Spinal cord (tissue), 10 donors: ENCODE results near the gene ALDH3A1. TPM values are rescaled to one million over a fixed set of nuclear protein-coding genes. Genes with fewer than 3 reads are reported as not detected.

Source experiments
- DNase-seq, 6 donors: peaks; one replicate each; pipeline versions ENCODE4 v3.0.0 to v3.0.0-alpha.2; 2013 to 2015; ENCODE audit warnings: low spot score in 6 of 6, low read depth in 4 of 6
- H3K27ac ChIP-seq: one replicate; pipeline ENCODE4 v1.5.1; 2013; ENCODE audit warnings: low read depth, low read length, control low read depth
- H3K27me3 ChIP-seq: one replicate; pipeline ENCODE4 v1.6.1; 2013; ENCODE audit warnings: low read length; ENCODE audit not compliant: control insufficient read depth, insufficient read depth
- H3K36me3 ChIP-seq: one replicate; pipeline ENCODE4 v1.6.1; 2013; ENCODE audit warnings: low read length; ENCODE audit not compliant: control insufficient read depth, insufficient read depth
- H3K4me1 ChIP-seq: one replicate; pipeline ENCODE4 v1.6.1; 2013; ENCODE audit warnings: low read length; ENCODE audit not compliant: control insufficient read depth, insufficient read depth
- H3K4me3 ChIP-seq: one replicate; pipeline ENCODE4 v1.5.1; 2013; ENCODE audit warnings: low read depth, low read length, control low read depth
- H3K9me3 ChIP-seq: one replicate; pipeline ENCODE4 v1.6.1; 2013; ENCODE audit warnings: low read length; ENCODE audit not compliant: control insufficient read depth, insufficient read depth
- WGBS: methylation state at CpG from one replicate; pipeline ENCODE4 v1.1.5; 2013; ENCODE audit warnings: missing lambda C conversion rate; ENCODE audit not compliant: insufficient coverage; 5-methylcytosine and 5-hydroxymethylcytosine counted together
- polyA plus RNA-seq, 2 donors: library from polyadenylated mRNA; unstranded; fragments of 120-200 nt; gene quantifications; one replicate each; pipeline ENCODE4 v1.2.1, GENCODE V29; 2013; ENCODE audit not compliant: insufficient read length in 2 of 2
- total RNA-seq, 2 donors: library from RNA; depleted of rRNA in 1 of 2; stranded (reverse); fragments of 120-200 nt in 1 of 2; fragments of >200 nt in 1 of 2; gene quantifications; one replicate each; pipeline versions ENCODE4 v1.2.3 to v1.2.4, GENCODE V29; 2013 to 2014
- donor health status: healthy.

The ALDH3A1 gene
- total and polyA plus RNA-seq, 4 donors = 0.20 to 0.51 (median 0.35) TPM

DNA sequence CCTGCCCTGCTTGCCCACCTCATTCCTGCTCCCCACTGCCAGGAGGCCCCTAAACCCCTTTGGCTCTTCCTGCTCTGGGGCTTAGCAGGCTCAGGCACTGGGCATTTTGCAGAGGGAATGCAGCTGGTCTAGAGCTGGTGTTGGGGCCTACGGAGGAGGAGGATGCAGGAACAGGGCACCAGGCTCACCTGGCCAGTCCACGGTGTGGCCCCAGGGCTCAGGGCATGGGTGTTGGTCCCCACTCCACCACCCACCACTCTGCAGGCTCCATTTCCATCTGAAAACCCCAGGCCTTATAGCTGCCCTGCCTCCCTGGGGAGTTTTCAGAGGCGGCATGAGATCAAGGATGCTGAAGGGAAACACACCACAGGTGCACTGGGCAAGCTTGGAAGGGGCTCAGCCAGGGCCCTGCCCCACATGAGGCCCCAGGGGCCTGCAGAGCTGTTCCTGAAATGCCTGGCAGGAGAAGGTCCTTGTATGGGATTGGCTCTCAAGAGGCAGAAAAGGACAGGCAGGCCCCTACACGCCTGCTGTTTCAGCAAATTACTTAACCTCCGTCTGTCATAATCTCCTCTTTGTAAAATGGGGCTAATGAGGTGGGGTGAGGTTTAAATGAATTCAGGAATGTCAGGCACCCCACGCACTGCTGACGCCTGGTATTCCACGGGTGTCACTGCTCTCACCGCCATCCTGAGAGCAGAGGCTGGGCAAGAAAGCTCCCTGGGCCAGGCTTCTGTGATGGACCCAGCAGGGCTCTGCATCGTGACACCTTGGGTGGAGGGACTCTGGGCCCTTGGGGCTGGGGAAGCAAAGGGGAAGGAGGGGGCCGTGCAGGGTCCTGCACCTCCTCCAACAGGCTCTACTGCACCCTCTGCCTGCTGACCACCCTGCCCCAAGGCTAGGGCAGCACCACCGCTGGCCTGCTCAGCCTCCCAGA, 41.0 kb downstream of the ALDH3A1 start:
- Histone ChIP-seq H3K36me3 (peaks cover 7% of the 10 kb centered on the region), H3K9me3 (no peaks in the 10 kb centered on the region), H3K4me1 (peaks cover 43% of the 10 kb centered on the region), H3K4me3 (no peak overlapping the region), H3K27me3 (no peaks in the 10 kb centered on the region), H3K27ac (no peak overlapping the region)
- WGBS = 62% methylated on average over 6 of the region's 12 CpGs
- no peak for DNase-seq

DNA sequence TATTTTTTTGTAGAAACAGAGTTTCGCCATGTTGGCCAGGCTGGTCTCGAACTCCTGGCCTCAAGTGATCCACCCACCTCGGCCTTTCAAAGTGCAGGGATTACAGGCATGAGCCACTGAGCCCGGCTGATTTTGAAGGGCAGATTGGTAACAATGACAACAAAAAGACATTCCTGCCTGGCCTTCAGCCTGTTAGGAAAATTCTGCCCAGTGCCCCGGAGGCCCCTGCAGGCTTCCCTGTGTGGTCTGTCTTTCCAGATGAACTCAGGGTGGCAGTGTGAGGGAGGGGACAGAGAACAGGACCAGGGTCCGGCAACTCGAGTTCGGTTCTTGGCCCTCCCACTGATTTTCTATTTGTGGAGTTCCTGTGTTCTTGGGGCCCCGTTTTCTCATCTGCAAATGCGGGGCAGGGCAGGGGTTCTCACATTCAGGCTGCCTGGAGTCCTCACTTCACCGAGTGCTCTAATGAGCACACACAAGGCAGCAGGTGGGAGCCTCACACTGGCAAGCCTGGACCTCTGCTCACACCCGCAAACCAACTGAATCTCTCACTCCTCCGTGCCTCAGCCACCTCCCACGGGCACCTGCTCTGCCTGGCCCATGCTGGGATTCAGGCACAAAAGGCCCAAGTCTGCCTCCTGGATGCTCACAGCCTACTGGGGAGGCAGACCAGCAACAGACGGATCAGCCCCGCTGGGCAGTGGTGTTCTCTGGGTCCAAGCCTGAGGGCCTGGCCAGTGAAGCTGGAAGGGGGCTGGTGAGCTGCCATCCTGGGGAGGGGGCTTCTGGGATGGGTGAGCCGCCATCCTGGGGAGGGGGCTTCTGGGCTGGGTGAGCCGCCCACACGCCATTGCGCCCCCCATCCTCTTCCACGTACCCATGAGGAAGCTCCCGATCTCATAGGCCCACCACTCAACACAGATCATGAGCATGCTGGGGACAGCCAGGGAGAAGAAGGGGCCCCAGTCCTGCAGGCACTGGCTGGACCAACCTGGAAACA, 42.0 kb downstream of the ALDH3A1 start:
- peak overlapping the region; percentile 1 for H3K27ac ChIP-seq
- peaks cover 7% of the 10 kb centered on the region for H3K36me3 ChIP-seq
- H3K4me1 ChIP-seq = peaks cover 49% of the 10 kb centered on the region
- no peak for DNase-seq
- 63% methylated on average over 21 of the region's 22 CpGs for WGBS
- H3K9me3 ChIP-seq = no peaks in the 10 kb centered on the region
- no peaks in the 10 kb centered on the region for H3K27me3 ChIP-seq
- H3K4me3 ChIP-seq = no peak overlapping the region

DNA sequence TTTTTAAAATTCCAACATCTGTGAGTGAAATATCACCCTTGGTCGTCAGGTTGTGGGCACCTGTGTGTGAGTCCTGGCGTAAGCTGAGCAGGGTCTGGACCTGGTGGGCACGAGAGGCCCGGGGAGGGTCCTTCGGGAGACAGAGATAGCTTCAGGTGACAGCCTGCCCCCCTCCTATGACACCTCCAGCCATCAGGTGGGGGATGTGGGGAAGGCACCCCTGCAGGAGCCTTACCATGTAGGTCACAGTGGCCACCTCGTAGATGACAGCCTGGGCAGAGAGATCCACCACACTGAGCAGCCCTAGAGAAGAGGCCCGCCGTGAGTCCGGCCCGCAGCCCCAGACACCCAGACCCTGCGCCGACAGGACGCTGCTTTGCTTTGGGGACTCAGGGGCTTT, 42.9 kb downstream of the ALDH3A1 start:
- H3K4me3 ChIP-seq = no peak overlapping the region
- peaks cover 7% of the 10 kb centered on the region for H3K36me3 ChIP-seq
- WGBS = 88% methylated on average over 10 of the region's 13 CpGs
- no peak for DNase-seq
- H3K4me1 ChIP-seq = peaks cover 49% of the 10 kb centered on the region
- H3K9me3 ChIP-seq = no peaks in the 10 kb centered on the region
- H3K27me3 ChIP-seq = no peaks in the 10 kb centered on the region
- H3K27ac ChIP-seq = peak overlapping the region; percentile 25

DNA sequence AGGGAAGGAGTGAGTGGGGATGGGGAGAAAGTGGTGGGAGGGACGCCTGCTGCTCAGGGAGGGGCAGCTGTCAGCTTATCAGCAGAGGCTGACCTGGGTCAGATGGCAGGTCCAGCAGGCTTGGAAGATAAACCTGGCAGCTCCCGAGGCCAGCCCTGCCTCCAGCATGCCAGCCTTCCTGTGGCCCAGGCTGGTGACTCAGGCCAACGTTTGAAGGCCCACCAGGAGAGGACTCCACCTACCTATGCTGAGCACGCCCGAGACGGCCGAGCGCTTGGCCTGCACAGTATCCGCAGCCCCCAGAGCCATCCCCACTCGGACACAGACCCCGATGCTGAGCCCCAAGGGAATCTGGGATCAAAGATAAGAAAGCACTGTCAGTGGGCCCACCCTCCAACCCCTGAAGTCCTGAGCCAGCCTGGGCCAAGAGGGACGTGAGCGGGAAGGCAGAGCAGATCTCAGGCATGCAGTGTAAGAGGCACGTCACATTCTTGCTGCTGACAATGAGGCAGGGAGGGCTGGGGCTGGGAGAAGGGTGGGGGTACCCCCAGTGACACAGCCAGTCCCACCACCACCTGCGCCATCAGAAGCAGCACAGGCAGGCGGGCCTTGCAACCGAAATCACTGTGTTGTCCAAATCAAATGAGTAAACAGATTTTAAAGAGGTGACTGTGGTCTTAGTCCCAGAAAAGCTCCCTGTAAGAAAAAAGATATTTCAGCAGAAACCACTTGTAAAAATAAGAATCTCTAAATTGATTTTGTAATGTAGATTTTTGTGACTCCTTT, 44.1 kb downstream of the ALDH3A1 start:
- Histone ChIP-seq H3K9me3 (no peaks in the 10 kb centered on the region), H3K27ac (peak overlapping the region; percentile 79), H3K4me3 (no peak overlapping the region), H3K27me3 (no peaks in the 10 kb centered on the region), H3K4me1 (peaks cover 49% of the 10 kb centered on the region), H3K36me3 (peaks cover 7% of the 10 kb centered on the region)
- DNase-seq = no peak
- 73% methylated on average over 14 of the region's 17 CpGs for WGBS

DNA sequence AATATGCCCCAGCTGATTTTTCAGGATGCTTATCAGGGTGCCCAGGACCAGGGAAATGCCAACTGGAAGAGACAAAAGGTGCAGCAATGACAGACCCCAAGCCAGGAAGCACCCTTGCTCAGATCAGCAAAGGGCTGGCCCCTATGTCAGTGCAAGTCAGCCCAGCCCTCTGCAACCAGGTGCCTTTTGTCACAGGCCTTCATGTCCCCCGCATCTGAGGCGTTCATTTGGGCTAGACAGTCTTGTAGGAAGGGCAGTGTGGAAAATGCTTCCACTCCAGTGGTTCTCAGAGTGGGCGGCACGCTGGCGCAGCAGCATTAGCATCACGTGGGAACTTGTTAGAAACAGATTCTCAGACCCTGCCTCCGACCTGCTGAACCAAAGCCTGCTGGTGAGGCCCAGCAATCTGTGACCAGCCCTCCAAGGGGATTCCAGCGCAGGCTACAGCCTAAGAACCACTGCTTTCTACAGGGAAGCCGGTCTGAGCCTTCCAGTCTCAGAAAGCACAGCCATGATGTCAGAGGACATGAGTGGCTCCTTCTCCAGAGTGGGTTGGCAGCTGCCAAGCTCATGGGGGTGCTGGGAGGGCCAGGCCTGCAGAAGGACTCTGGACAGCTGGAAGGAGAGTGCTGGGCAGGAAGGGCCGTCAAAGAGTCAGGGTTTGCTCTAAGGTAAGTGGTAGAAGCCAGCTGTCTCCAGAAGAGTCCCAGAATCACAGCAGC, 44.8 kb downstream of the ALDH3A1 start:
- peak overlapping the region; percentile 79 for H3K27ac ChIP-seq
- no peak for DNase-seq

DNA sequence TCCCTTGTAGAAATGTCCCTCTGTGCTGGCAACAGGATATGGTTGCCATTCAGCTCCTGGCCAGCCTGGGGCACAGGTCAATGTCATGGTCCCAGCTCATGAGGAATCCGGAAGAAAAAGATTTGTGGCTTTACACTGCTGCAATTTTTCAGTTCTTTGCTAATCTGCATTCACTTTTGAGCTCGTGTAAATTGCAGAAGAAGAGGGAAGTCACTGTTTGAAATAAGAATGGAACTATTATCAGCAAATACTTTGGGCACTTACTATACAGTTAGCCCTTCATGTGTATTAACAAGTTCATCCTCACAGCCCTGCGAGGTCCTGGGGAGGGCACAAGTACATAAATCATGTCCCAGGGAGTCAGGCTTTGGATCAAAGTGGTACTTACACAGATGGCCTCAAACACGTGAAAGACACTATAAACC, 45.9 kb downstream of the ALDH3A1 start:
- Histone ChIP-seq H3K27me3 (no peaks in the 10 kb centered on the region), H3K36me3 (peaks cover 7% of the 10 kb centered on the region), H3K4me1 (peaks cover 49% of the 10 kb centered on the region), H3K27ac (peak overlapping the region; percentile 79), H3K4me3 (no peak overlapping the region), H3K9me3 (no peaks in the 10 kb centered on the region)
- DNase-seq = peak in 1 of 6 donors; percentile 26
- 11% methylated on average over 3 of the region's 4 CpGs for WGBS

More for the DNA sequence above, 44.8 kb downstream of the ALDH3A1 start:
- Histone ChIP-seq H3K4me1 (peaks cover 49% of the 10 kb centered on the region), H3K9me3 (no peaks in the 10 kb centered on the region), H3K4me3 (no peak overlapping the region), H3K27me3 (no peaks in the 10 kb centered on the region), H3K36me3 (peaks cover 7% of the 10 kb centered on the region)
- 63% methylated on average over 10 of the region's 10 CpGs for WGBS

Other genes starting within 250 kb of the ALDH3A1 start
- 100 to 1,000 TPM in 1 of 2 donors, 10 to 100 TPM in 1; 47.3 to 202 TPM for gene SLC47A1, start 214.4 kb downstream of the ALDH3A1 start, total RNA-seq
- gene SLC47A1, start 214.4 kb downstream of the ALDH3A1 start, polyA plus RNA-seq = 10 to 100 TPM in 1 of 2 donors, 1 to 10 TPM in 1; 3.2 to 42.2 TPM
- 100 to 1,000 TPM; 108 to 116 TPM for gene ALDH3A2, start 99.5 kb downstream of the ALDH3A1 start, total RNA-seq
- gene ALDH3A2, start 99.5 kb downstream of the ALDH3A1 start, polyA plus RNA-seq = 10 to 100 TPM; 62.6 to 70.9 TPM
- gene SLC47A2, start 31.7 kb downstream of the ALDH3A1 start, total RNA-seq = 1 to 10 TPM; 1.7 to 2.4 TPM
- gene SLC47A2, start 31.7 kb downstream of the ALDH3A1 start, polyA plus RNA-seq = 1 to 10 TPM; 1.8 to 1.9 TPM
- 10 to 100 TPM; 35.2 to 72.3 TPM for gene ULK2, start 119.6 kb upstream of the ALDH3A1 start, total RNA-seq
- gene ULK2, start 119.6 kb upstream of the ALDH3A1 start, polyA plus RNA-seq = 10 to 100 TPM; 52.5 to 54.4 TPM
- 10 to 100 TPM; 30.8 to 39.3 TPM for gene AKAP10, start 229.5 kb upstream of the ALDH3A1 start, total RNA-seq
- 10 to 100 TPM; 24.5 to 25.0 TPM for gene AKAP10, start 229.5 kb upstream of the ALDH3A1 start, polyA plus RNA-seq